Right lobe of liver (tissue), 6 donors: ENCODE measurements around the gene MACF1. TPM values are rescaled to one million over a fixed set of nuclear protein-coding genes. Genes with fewer than 3 reads are reported as not detected.
"Not testable (repeated sequence)": the region's sequence is repeated elsewhere in the genome, so short reads cannot be mapped to it uniquely, and the experiment has no call there.

Experiments
- ATAC-seq, 4 donors: fragments of 200-7000 bp; cut with Tn5 transposase; one replicate each; pipeline ENCODE4 v1.9.1; 2020; ENCODE audit warnings: mild to moderate bottlenecking in 4 of 4, moderate library complexity in 4 of 4
- DNase-seq, 3 donors: peaks; one replicate each; pipeline ENCODE4 v3.0.0-alpha.2; 2020
- H3K27ac ChIP-seq, 3 donors: fragments of 200-600 bp; one replicate each; pipeline ENCODE4 v1.8.0; 2022
- H3K27me3 ChIP-seq, 2 donors: fragments of 200-600 bp; one replicate each; pipeline ENCODE4 v1.8.0; 2022
- H3K36me3 ChIP-seq, 4 donors: fragments of 200-600 bp; sonication (generic) in 1 of 4; one replicate each; pipeline versions ENCODE4 v1.5.1 to v1.8.0; 2017 to 2022; ENCODE audit warnings: control low read depth in 1 of 4
- H3K4me1 ChIP-seq, 4 donors: fragments of 200-600 bp; sonication (generic) in 1 of 4; one replicate each; pipeline versions ENCODE4 v1.5.1 to v1.8.0; 2017 to 2022; ENCODE audit warnings: control low read depth in 1 of 4
- H3K4me3 ChIP-seq, 3 donors: fragments of 200-600 bp; one replicate each; pipeline ENCODE4 v1.8.0; 2022
- H3K9me3 ChIP-seq, 4 donors: fragments of 200-600 bp; sonication (generic) in 1 of 4; one replicate each; pipeline versions ENCODE4 v1.5.1 to v1.8.0; 2017 to 2022; ENCODE audit warnings: control low read depth in 1 of 4
- CTCF ChIP-seq, 4 donors: fragments of 200-600 bp in 3 of 4; fragments of 450-650 bp in 1 of 4; IDR thresholded peaks; one replicate each; pipeline versions ENCODE4 v1.5.1 to v1.8.0; 2016 to 2022; ENCODE audit warnings: antibody characterized with exemption in 4 of 4, mild to moderate bottlenecking in 2 of 4
- POLR2A ChIP-seq: fragments of 450-650 bp; IDR thresholded peaks from one replicate; pipeline ENCODE4 v1.6.1; 2017; ENCODE audit warnings: antibody characterized with exemption, mild to moderate bottlenecking
- WGBS: methylation state at CpG from one replicate; pipeline ENCODE4 v1.1.6; 2018; ENCODE audit warnings: low coverage, low lambda C conversion rate; ENCODE audit not compliant: insufficient coverage; ENCODE audit errors: missing lambda C conversion rate; 5-methylcytosine and 5-hydroxymethylcytosine counted together
- intact Hi-C, 2 donors: fragments of 100-400 bp; cut with DNase I; formaldehyde crosslinking; loops; one replicate each; pipeline versions ENCODE4 v1.11.2 to v1.14.1; 2022
- total RNA-seq, 6 experiments: library from RNA; depleted of rRNA in 2 of 6; stranded (reverse); fragments of >200 nt in 2 of 6; fragmentation: NEBNext Ultra II Directional in 3 of 6; extraction: Animal tissue kit (Norgen Biotek cat#: 25700) in 3 of 6; gene quantifications; one replicate each; pipeline versions ENCODE4 v1.1.0 to v1.2.4, GENCODE V29; 2016 to 2023
- donor health status: DM: no; HTN: yes; CAD: no.
- donor health status: DM: no; HTN: no; CAD: no.
- donor health status: DM: no; HTN: no; CAD: no.
- donor health status: DM: no; HTN: yes; CAD: no.
- donor health status: DM: no; HTN: yes; CAD: no.

MACF1 gene
- total RNA-seq, 6 experiments from 2014 or later, result 78.4 to 141 (median 100) TPM

- DNase-seq (peak; percentile 65 to 75 (median 65)), ATAC-seq (peak; percentile 82 to 89 (median 84))
- Histone ChIP-seq H3K27ac (no peak within 1 kb of the TSS), H3K4me1 (peaks cover 0 to 5% (median 0%) of the 10 kb centered on the region in 4 donors), H3K9me3 (no peaks in the 10 kb centered on the region), H3K4me3 (peak within 1 kb of the TSS; percentile 35 to 49 (median 37)), H3K36me3 (peaks cover 5 to 12% (median 7%) of the 10 kb centered on the region in 4 donors), H3K27me3 (no peaks in the 10 kb centered on the region)
- no CpG with 5 or more reads among the region's 112 CpGs for WGBS
- TF ChIP-seq CTCF (IDR thresholded peaks at IDR 0.05), result no peak
- no peak for TF ChIP-seq POLR2A
- intact Hi-C loops, result no loop called here
These were observed 286.8 kb downstream of the MACF1 start, which contains the start of gene BMP8A for GRCh38 chr1:39491146-39491921. Gene BMP8A (plus strand): TSS chr1:39491636. CDS start chr1:39491992, 356 bp downstream.

GRCh38 chr1:39492118-39493042 lies 287.9 kb downstream of the MACF1 start:
- H3K4me3 ChIP-seq, H3K27me3 ChIP-seq, intact Hi-C loops, H3K27ac ChIP-seq, DNase-seq, H3K36me3 ChIP-seq, H3K9me3 ChIP-seq, H3K4me1 ChIP-seq: not testable (repeated sequence)
- WGBS, result 40% methylated on average over 12 of the region's 67 CpGs
- peak in 1 of 4 donors; percentile 24 for ATAC-seq

GRCh38 chr1:39493043-39493810 lies 288.7 kb downstream of the MACF1 start:
- H3K4me3 ChIP-seq, intact Hi-C loops, H3K27ac ChIP-seq, ATAC-seq, H3K36me3 ChIP-seq, H3K27me3 ChIP-seq, H3K4me1 ChIP-seq, DNase-seq, H3K9me3 ChIP-seq: not testable (repeated sequence)
- 80% methylated on average over 5 of the region's 13 CpGs for WGBS

- TF ChIP-seq CTCF (IDR thresholded peaks at IDR 0.05), result no peak
- TF ChIP-seq POLR2A, result no peak
- no peak for DNase-seq
- no peak overlapping the region for H3K4me3 ChIP-seq
- no peaks in the 10 kb centered on the region for H3K36me3 ChIP-seq
- no peak overlapping the region for H3K27ac ChIP-seq
- H3K9me3 ChIP-seq, result no peaks in the 10 kb centered on the region
- ATAC-seq, result no peak
- intact Hi-C loops, result no loop called here
- 96% methylated on average over 7 of the region's 14 CpGs for WGBS
- no peaks in the 10 kb centered on the region for H3K27me3 ChIP-seq
- H3K4me1 ChIP-seq, result peaks cover 0 to 5% (median 0%) of the 10 kb centered on the region in 4 donors
These were observed 290.3 kb downstream of the MACF1 start for GRCh38 chr1:39494671-39495410.

- ATAC-seq, intact Hi-C loops, H3K36me3 ChIP-seq, H3K27ac ChIP-seq, H3K4me3 ChIP-seq, H3K27me3 ChIP-seq, H3K4me1 ChIP-seq, DNase-seq, H3K9me3 ChIP-seq: not testable (repeated sequence)
- WGBS, result 95% methylated on average over 4 of the region's 5 CpGs
These were observed 292.0 kb downstream of the MACF1 start for GRCh38 chr1:39496520-39496919.
